CD14-positive monocyte (primary cell): ENCODE results near the gene CALHM2. TPM values are rescaled to one million over a fixed set of nuclear protein-coding genes. Genes with fewer than 3 reads are reported as not detected.
"Not testable (repeated sequence)": the region's sequence is repeated elsewhere in the genome, so short reads cannot be mapped to it uniquely, and the experiment has no call there.

Experiments
- DNase-seq, 3 donors: peaks; one replicate each; pipeline ENCODE4 v3.0.0-alpha.2; 2011 to 2022
- H2AFZ ChIP-seq: 2 replicates; pipeline ENCODE4 v1.6.0; 2012; ENCODE audit warnings: mild to moderate bottlenecking, low read depth, low read length, inconsistent platforms; ENCODE audit not compliant: insufficient read depth, poor library complexity, severe bottlenecking
- H3K27ac ChIP-seq, 2 donors: 1 replicate in 1 of 2; 2 replicates in 1 of 2; pipeline ENCODE4 v1.5.1; 2012 to 2013; ENCODE audit warnings: low read length in 2 of 2, control low read depth in 1 of 2, inconsistent platforms in 1 of 2, low read depth in 1 of 2, mild to moderate bottlenecking in 1 of 2
- H3K27me3 ChIP-seq, 2 donors: one replicate each; pipeline versions ENCODE4 v1.6.0 to v1.6.1; 2011 to 2013; ENCODE audit warnings: low read length in 2 of 2; ENCODE audit not compliant: control insufficient read depth in 2 of 2, insufficient read depth in 2 of 2
- H3K36me3 ChIP-seq, 2 donors: replicated peaks in 1 of 2; 1 replicate in 1 of 2; 2 replicates in 1 of 2; pipeline versions ENCODE4 v1.5.1 to v1.6.1; 2012 to 2013; ENCODE audit warnings: low read length in 2 of 2, control low read depth in 1 of 2, inconsistent platforms in 1 of 2, mild to moderate bottlenecking in 1 of 2; ENCODE audit not compliant: insufficient read depth in 2 of 2, control insufficient read depth in 1 of 2
- H3K4me1 ChIP-seq, 2 donors: 1 replicate in 1 of 2; 2 replicates in 1 of 2; pipeline versions ENCODE4 v1.5.1 to v1.6.1; 2012 to 2013; ENCODE audit warnings: low read length in 2 of 2, control low read depth in 1 of 2, inconsistent platforms in 1 of 2, mild to moderate bottlenecking in 1 of 2, moderate library complexity in 1 of 2; ENCODE audit not compliant: insufficient read depth in 2 of 2, control insufficient read depth in 1 of 2
- H3K4me2 ChIP-seq: replicated peaks from 2 replicates; pipeline ENCODE3; 2012; ENCODE audit warnings: low read length, moderate library complexity, mild to moderate bottlenecking; ENCODE audit not compliant: poor library complexity, severe bottlenecking; ENCODE audit errors: extremely low read depth
- H3K4me3 ChIP-seq, 3 experiments: fragments of 200-600 bp in 1 of 3; sonication (generic) in 1 of 3; replicated peaks in 1 of 3; 1 replicate in 2 of 3; 2 replicates in 1 of 3; pipeline ENCODE4 v1.5.1; 2011 to 2013; ENCODE audit warnings: low read length in 3 of 3, mild to moderate bottlenecking in 3 of 3, control low read depth in 2 of 3, low read depth in 2 of 3, inconsistent platforms in 1 of 3, moderate library complexity in 1 of 3
- H3K79me2 ChIP-seq: 2 replicates; pipeline ENCODE4 v1.6.0; 2012; ENCODE audit warnings: mild to moderate bottlenecking, control low read depth, inconsistent platforms, low read length, moderate library complexity; ENCODE audit not compliant: insufficient read depth
- H3K9ac ChIP-seq: 2 replicates; pipeline ENCODE4 v1.6.0; 2017; ENCODE audit warnings: low read length, mild to moderate bottlenecking; ENCODE audit not compliant: insufficient read depth, poor library complexity, severe bottlenecking
- H3K9me3 ChIP-seq, 2 donors: replicated peaks in 1 of 2; 1 replicate in 1 of 2; 2 replicates in 1 of 2; pipeline versions ENCODE4 v1.5.1 to v1.6.1; 2012 to 2013; ENCODE audit warnings: low read length in 2 of 2, control low read depth in 1 of 2; ENCODE audit not compliant: control insufficient read depth in 1 of 2, insufficient read depth in 1 of 2
- H4K20me1 ChIP-seq: 2 replicates; pipeline ENCODE4 v1.6.0; 2012; ENCODE audit warnings: mild to moderate bottlenecking, low read length, control low read depth, moderate library complexity; ENCODE audit not compliant: insufficient read depth
- H3K27ac Mint-ChIP-seq, 7 donors: one replicate each; pipeline ENCODE4 v1.8.0; 2020; ENCODE audit warnings: mild to moderate bottlenecking in 7 of 7, mixed read lengths in 7 of 7, moderate library complexity in 6 of 7, inconsistent platforms in 2 of 7
- H3K27me3 Mint-ChIP-seq, 3 donors: one replicate each; pipeline ENCODE4 v1.8.0; 2021 to 2022; ENCODE audit warnings: low read depth in 3 of 3, mild to moderate bottlenecking in 3 of 3, mixed read lengths in 3 of 3, moderate library complexity in 3 of 3, inconsistent platforms in 1 of 3
- H3K36me3 Mint-ChIP-seq, 2 donors: one replicate each; pipeline ENCODE4 v1.8.0; 2020; ENCODE audit warnings: mixed read lengths in 2 of 2, inconsistent platforms in 1 of 2, mild to moderate bottlenecking in 1 of 2
- H3K4me1 Mint-ChIP-seq: one replicate; pipeline ENCODE4 v1.8.0; 2020; ENCODE audit warnings: mild to moderate bottlenecking, mixed read lengths
- H3K4me3 Mint-ChIP-seq, 2 donors: one replicate each; pipeline ENCODE4 v1.8.0; 2020; ENCODE audit warnings: mild to moderate bottlenecking in 2 of 2, mixed read lengths in 2 of 2, moderate library complexity in 1 of 2
- H3K9me3 Mint-ChIP-seq, 7 donors: one replicate each; pipeline ENCODE4 v1.8.0; 2020 to 2022; ENCODE audit warnings: mixed read lengths in 7 of 7, mild to moderate bottlenecking in 6 of 7, moderate library complexity in 6 of 7, inconsistent platforms in 2 of 7
- CTCF ChIP-seq: fragments of 200-600 bp; IDR thresholded peaks from one replicate; pipeline ENCODE4 v1.8.0; 2022; ENCODE audit warnings: antibody characterized with exemption, mild to moderate bottlenecking
- WGBS: methylation state at CpG from one replicate; pipeline ENCODE4 v1.1.5; 2013; ENCODE audit warnings: missing lambda C conversion rate; ENCODE audit not compliant: insufficient coverage; 5-methylcytosine and 5-hydroxymethylcytosine counted together
- intact Hi-C, 2 donors: fragments of 100-400 bp; cut with micrococcal nuclease; formaldehyde crosslinking; loops; one replicate each; pipeline versions ENCODE4 v1.15.0 to v1.15.1; 2023
- polyA plus RNA-seq, 3 donors: library from polyadenylated mRNA; depleted of rRNA in 1 of 3; unstranded in 2 of 3; stranded (reverse) in 1 of 3; fragments of 300-500 nt in 2 of 3; fragments of >200 nt in 1 of 3; fragmentation: Illumina TruSeq in 2 of 3; gene quantifications; 1 replicate in 2 of 3; 2 replicates in 1 of 3; pipeline ENCODE4 v1.2.3, GENCODE V29; 2012 to 2021

The CALHM2 gene
- polyA plus RNA-seq, 3 donors = 48.4 to 80.7 (median 66.5) TPM

- Histone ChIP-seq H3K4me3 (no peak overlapping the region), H2AFZ (no peak overlapping the region), H3K27ac (no peak overlapping the region), H3K9me3 (no peaks in the 10 kb centered on the region), H3K27me3 (peaks cover 4 to 12% of the 10 kb centered on the region in 2 donors), H3K4me1 (no peaks in the 10 kb centered on the region), H3K79me2 (no peaks in the 10 kb centered on the region), H3K36me3 (no peaks in the 10 kb centered on the region), H4K20me1 (no peaks in the 10 kb centered on the region), H3K4me2 (no peak overlapping the region), H3K9ac (no peak overlapping the region)
- peaks cover 2% of the 10 kb centered on the region for H3K4me1 Mint-ChIP-seq
- 100% methylated on average over 2 of the region's 2 CpGs for WGBS
- H3K9me3 Mint-ChIP-seq = peaks cover 0 to 2% (median 0%) of the 10 kb centered on the region in 7 donors
- H3K36me3 Mint-ChIP-seq = no peaks in the 10 kb centered on the region
- no peak for TF ChIP-seq CTCF
- H3K27me3 Mint-ChIP-seq = peaks cover 13 to 16% (median 15%) of the 10 kb centered on the region in 3 donors
- intact Hi-C loops = loop anchor here in 1 of 2 donors (5.0 to 10.0 kb wide), 2 partner anchors 35 to 573 kb away; partner anchors contain the start of genes CALHM2 and CNNM2
- H3K27ac Mint-ChIP-seq = no peak overlapping the region
- H3K4me3 Mint-ChIP-seq = no peak overlapping the region
- no peak for DNase-seq
Measured at GRCh38 chr10:103487410-103487708, 35.2 kb upstream of the CALHM2 start.

DNA sequence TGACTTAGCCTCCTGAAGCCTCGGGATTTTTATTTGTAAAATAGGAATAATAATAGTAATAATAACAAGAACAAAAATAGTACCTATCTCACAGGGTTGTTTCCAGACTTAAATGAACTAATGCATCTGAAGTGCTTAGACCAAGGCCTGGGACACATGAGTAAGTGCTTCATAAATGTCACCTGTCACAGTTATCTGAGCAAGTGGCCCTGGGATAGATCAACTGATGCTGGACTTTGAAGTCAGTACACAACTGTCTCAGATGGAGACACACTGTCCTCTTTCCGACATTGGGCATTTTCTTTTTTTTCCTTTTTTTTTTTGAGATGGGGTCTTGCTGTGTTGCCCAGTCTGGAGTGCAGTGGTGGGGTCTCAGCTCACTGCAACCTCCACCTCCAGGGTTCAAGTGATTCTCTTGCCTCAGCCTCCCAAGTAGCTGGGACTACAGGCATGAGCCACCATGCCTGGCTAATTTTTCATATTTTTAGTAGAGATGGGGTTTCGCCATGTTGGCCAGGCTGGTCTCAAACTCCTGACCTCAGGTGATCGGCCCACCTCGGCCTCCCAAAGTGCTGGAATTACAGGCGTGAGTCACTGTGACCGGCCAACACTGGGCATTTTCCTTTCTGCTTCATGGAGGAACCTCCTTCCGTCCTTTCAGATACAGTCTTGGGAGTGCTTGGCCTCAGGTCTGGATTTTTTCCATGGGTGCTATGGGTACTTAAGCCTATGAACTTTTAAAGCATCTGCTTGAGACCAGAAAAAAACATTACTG lies 34.7 kb upstream of the CALHM2 start:
- DNase-seq, H3K9ac ChIP-seq, H3K27ac Mint-ChIP-seq, H3K4me3 ChIP-seq, H3K27ac ChIP-seq, H3K4me1 Mint-ChIP-seq, H3K27me3 ChIP-seq, H2AFZ ChIP-seq, H3K9me3 Mint-ChIP-seq, H3K4me1 ChIP-seq, H3K4me2 ChIP-seq, H3K9me3 ChIP-seq, H3K4me3 Mint-ChIP-seq, H3K79me2 ChIP-seq, H3K36me3 Mint-ChIP-seq, H4K20me1 ChIP-seq, H3K36me3 ChIP-seq: not testable (repeated sequence)
- WGBS = 88% methylated on average over 6 of the region's 8 CpGs
- intact Hi-C loops = loop anchor here in 1 of 2 donors (5.0 to 10.0 kb wide), 2 partner anchors 35 to 572 kb away; partner anchors contain the start of genes CALHM2 and CNNM2
- peaks cover 8 to 11% (median 10%) of the 10 kb centered on the region in 3 donors for H3K27me3 Mint-ChIP-seq
